GM12875 (cell line): ENCODE measurements around the gene ZDHHC22.
"Not testable (repeated sequence)": the region's sequence is repeated elsewhere in the genome, so short reads cannot be mapped to it uniquely, and the experiment has no call there.

ENCODE experiments used
- H3K4me3 ChIP-seq: one replicate; pipeline ENCODE4 v1.5.1; 2011; ENCODE audit warnings: low read depth, low read length, control low read depth
- CTCF ChIP-seq: IDR thresholded peaks from 2 replicates; pipeline ENCODE4 v1.5.1; 2011; ENCODE audit warnings: low read depth, mild to moderate bottlenecking, control low read depth, inconsistent platforms, low read length, moderate library complexity, borderline replicate concordance; ENCODE audit not compliant: insufficient read depth

ZDHHC22 gene

DNA sequence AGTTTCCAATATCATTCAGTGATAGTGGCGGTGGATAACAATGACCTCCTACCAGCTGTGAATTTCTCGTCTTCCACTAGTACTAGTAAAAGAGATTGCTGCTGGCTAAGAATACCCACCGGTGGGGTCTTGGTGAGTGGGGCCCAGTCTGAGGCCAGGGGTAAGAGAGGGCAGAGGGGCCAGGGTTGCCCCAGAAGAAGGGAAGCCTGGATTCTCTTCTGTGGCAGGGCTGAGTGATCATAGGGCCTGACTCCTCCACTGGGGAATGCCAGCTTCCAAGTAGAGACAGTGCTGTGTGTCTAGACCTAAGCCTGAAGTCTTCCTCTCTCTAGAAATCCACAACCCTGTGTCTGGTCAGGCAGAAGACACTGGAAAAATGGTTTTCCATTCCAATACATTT, 34.3 kb upstream of the ZDHHC22 start:
- no peak overlapping the region for H3K4me3 ChIP-seq
- no peak for TF ChIP-seq CTCF

DNA sequence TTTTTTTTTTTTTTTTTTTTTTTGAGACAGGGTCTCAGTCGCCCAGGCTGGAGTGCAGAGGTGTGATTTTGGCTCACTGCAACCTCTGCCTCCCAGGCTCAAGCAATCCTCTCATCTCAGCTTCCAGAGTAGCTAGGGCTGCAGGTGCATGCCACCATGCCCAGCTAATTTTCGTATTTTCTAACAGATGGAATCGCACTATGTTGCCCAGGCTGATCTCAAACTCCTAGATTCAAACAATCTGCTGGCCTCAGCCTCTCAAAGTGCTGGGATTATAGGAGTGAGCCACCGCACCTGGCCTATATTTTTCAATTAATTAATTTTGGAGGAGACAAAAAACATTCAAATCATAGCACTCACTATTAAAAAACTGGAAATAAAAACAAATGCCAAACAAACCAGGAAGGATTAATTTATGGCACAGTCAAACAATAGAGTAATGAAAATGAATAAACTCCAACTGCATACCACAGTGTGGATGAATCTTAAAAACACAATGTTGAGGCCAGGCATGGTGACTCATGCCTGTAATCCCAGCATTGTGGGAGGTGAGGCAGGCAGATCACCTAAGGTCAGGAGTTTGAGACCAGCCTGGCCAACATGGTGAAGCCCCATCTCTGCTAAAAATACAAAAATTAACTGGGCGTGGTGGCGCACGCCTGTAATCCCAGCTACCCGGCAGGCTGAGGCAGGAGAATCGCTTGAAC, 32.5 kb upstream of the ZDHHC22 start:
- not testable (repeated sequence) for H3K4me3 ChIP-seq

- TF ChIP-seq CTCF = no peak
- no peak overlapping the region for H3K4me3 ChIP-seq
Observed at GRCh38 chr14:77172916-77173315, 31.3 kb upstream of the ZDHHC22 start.

- no peak for TF ChIP-seq CTCF
- no peak overlapping the region for H3K4me3 ChIP-seq
Observed at GRCh38 chr14:77170045-77170444, 28.5 kb upstream of the ZDHHC22 start.

DNA sequence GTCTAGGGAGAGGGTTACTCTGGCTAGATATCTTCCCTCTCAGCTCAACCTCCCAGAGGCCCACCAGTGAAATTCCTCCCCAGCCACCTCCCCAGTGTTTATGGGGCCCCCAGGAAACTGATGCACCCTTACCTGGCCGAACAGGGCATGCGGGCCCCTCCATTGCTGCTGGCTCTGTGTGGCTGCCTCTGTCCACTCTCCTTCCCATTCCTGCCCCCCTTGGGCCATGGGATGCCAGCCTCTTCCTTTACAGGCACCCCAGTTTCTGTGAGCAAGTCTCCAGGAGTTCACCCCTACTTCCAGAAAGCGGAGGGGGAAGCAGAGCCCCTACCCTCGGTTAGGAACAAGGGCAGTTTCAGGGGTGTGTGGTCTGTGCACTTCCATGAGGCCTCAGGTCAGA, 19.4 kb upstream of the ZDHHC22 start:
- H3K4me3 ChIP-seq = no peak overlapping the region
- no peak for TF ChIP-seq CTCF

DNA sequence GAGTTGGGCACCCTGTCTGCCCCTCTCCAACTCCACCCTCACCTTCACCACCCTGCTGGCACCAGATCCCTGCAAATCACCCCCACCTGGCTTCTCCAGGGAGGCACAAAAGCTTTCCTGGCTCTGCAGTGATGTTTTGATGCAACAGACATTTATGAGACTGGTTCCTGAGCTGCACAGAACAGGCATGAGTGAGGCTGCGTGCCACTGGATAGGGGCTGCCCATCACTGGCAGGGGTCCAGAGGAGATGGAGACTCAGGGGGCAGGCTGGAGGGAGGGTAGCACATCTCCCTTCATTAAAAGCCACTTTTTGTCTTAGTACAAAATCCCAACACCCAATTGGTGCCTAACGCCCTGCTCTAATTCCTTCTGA, 17.3 kb upstream of the ZDHHC22 start:
- no peak for TF ChIP-seq CTCF
- H3K4me3 ChIP-seq = no peak overlapping the region

DNA sequence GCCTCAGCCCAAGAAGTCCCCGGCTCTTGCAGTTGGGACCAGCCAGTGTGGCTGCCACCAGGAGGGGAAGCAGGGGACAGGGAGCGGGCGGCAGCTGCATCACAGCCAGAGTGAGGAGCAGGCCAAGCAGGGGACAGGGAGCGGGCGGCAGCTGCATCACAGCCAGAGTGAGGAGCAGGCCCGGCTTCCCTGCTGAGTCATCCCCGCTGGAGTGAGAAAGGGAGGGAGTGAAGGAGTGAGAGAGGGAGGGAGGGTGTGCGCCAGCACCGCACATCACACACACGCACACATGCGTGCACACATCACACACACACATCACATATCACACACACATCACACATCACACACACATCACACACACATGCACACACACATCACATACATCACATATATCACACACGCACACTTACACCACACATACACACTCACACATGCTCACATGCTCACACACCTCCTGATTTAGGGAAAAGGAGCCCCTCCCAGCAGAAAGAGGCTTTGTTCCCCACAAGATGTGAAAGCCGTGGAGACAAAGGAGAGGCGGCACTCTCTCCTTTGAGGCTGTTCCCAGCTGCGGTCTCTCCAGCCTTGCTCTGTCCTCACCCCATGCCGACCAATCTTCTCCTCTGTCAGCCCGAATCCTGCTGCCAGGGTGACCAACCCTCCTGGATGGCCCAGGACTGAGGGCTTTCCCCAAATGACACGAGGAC, 16.7 kb upstream of the ZDHHC22 start:
- TF ChIP-seq CTCF = no peak
- H3K4me3 ChIP-seq = no peak overlapping the region
